GM12872 (cell line): Measurements from ENCODE around the gene TMEM132D.

ENCODE experiments used
- TF ChIP-seq, protein P1 (sequence below): IDR thresholded peaks from 3 replicates; pipeline ENCODE4 v1.5.1; 2011; ENCODE audit warnings: low read depth, mild to moderate bottlenecking, low read length, moderate library complexity; ENCODE audit not compliant: insufficient read depth

Gene TMEM132D

GRCh38 chr12:129053232-129053631, 850.6 kb downstream of the TMEM132D start:
- TF ChIP-seq, protein P1, sequence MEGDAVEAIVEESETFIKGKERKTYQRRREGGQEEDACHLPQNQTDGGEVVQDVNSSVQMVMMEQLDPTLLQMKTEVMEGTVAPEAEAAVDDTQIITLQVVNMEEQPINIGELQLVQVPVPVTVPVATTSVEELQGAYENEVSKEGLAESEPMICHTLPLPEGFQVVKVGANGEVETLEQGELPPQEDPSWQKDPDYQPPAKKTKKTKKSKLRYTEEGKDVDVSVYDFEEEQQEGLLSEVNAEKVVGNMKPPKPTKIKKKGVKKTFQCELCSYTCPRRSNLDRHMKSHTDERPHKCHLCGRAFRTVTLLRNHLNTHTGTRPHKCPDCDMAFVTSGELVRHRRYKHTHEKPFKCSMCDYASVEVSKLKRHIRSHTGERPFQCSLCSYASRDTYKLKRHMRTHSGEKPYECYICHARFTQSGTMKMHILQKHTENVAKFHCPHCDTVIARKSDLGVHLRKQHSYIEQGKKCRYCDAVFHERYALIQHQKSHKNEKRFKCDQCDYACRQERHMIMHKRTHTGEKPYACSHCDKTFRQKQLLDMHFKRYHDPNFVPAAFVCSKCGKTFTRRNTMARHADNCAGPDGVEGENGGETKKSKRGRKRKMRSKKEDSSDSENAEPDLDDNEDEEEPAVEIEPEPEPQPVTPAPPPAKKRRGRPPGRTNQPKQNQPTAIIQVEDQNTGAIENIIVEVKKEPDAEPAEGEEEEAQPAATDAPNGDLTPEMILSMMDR, result no peak

DNA sequence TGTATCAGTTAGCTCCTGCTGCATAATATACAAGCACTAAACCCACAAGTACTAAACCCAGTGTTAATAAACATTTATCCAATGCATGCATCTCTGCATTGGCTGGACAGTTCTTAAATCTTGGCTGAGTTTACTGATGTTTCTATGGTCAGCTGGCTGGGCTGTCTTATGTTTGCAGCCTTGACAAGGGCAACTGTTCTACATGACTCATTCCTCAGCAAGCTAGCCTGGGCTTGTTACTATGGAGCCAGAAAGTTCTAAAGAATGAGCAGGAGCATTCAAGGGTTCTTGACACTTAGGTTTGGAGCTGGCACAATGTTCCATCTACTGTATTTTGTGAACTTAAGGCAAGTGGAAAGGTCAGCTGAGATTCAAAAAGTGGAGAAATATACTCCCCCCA, 851.5 kb downstream of the TMEM132D start:
- TF ChIP-seq, protein P1, result no peak

- TF ChIP-seq, protein P1, result no peak
Measured at GRCh38 chr12:129049917-129050316, 853.9 kb downstream of the TMEM132D start.

DNA sequence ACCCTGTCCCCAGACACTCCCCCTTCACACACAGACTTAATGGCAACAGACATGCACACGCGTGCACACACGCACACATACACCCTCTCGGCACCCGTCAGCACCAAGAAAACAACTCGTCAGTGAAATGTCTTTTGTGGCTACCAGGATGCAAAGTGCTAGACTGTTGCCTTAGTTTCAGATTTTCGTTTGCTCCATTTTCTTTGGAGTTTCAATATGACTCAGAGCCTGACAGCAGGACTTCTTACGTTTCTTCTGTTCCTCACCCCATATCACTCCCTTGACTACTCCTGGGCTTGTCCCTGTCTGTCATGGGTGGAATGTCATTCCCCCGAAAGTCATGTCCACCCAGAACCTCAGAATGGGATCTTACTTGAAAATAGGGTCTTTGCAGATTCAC, 867.7 kb downstream of the TMEM132D start:
- TF ChIP-seq, protein P1, result no peak

GRCh38 chr12:129034558-129035289, 869.1 kb downstream of the TMEM132D start:
- TF ChIP-seq, protein P1, result no peak

DNA sequence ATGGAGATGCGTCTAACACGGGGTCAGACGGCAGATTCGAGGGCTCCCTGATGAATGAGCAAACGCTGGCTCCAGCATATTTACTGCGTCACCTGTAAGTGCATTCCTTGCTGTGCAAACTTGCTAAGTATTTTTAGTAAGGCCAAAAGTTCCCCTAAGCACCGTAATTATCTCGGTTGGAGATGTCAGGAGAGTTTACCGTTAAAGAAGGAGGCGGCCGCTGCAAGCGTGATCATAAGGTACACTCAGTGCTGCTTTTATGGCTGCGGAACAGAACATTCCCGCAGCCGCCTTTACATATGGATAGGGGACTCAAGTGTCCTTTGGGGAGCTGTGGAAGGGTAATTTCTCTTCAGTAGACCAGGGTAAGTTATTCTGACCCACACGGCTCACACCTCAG, 875.0 kb downstream of the TMEM132D start:
- TF ChIP-seq, protein P1, result no peak

GRCh38 chr12:129025055-129025454, 878.8 kb downstream of the TMEM132D start:
- TF ChIP-seq, protein P1, result no peak
